SU-DHL-6 (cell line): ENCODE results near the gene EXD3.

Experiments
- H2AFZ ChIP-seq: fragments of 200-600 bp; sonication (generic); 2 replicates; pipeline ENCODE4 v1.6.1; 2014; ENCODE audit warnings: low read depth, mild to moderate bottlenecking, moderate library complexity, mixed read lengths, antibody characterized with exemption, low read length; ENCODE audit not compliant: severe bottlenecking
- H3F3A ChIP-seq: fragments of 200-600 bp; shearing (Covaris generic); 2 replicates; pipeline ENCODE4 v1.6.0; 2016; ENCODE audit warnings: antibody characterized with exemption, mild to moderate bottlenecking; ENCODE audit not compliant: insufficient read depth
- H3K27ac ChIP-seq: fragments of 200-600 bp; sonication (generic); 2 replicates; pipeline ENCODE4 v1.5.1; 2016; ENCODE audit warnings: low read depth, mild to moderate bottlenecking, low read length, moderate library complexity, mixed read lengths
- H3K27me3 ChIP-seq: fragments of 200-600 bp; sonication (generic), shearing (Covaris generic); 2 replicates; pipeline ENCODE4 v1.6.0; 2014; ENCODE audit warnings: mild to moderate bottlenecking, low read length
- H3K36me3 ChIP-seq: fragments of 200-600 bp; sonication (generic); 2 replicates; pipeline ENCODE4 v1.6.1; 2014; ENCODE audit warnings: mild to moderate bottlenecking, low read length, mixed read lengths
- H3K4me2 ChIP-seq: fragments of 300-600, 200-600 bp; shearing (Covaris generic), sonication (generic); 2 replicates; pipeline ENCODE4 v1.6.0; 2014; ENCODE audit warnings: low read length, low read depth, mild to moderate bottlenecking; ENCODE audit not compliant: poor library complexity, severe bottlenecking
- H3K4me3 ChIP-seq: fragments of 200-600 bp; sonication (generic); 2 replicates; pipeline ENCODE4 v1.5.1; 2014; ENCODE audit warnings: antibody characterized with exemption, low read length, mild to moderate bottlenecking, mixed read lengths; ENCODE audit not compliant: insufficient read depth, poor library complexity, severe bottlenecking
- H3K79me2 ChIP-seq: fragments of 200-600 bp; sonication (generic); 2 replicates; pipeline ENCODE4 v1.6.1; 2014; ENCODE audit warnings: mild to moderate bottlenecking, low read length, moderate library complexity; ENCODE audit not compliant: insufficient read depth
- H3K9ac ChIP-seq: fragments of 200-600 bp; sonication (generic); 2 replicates; pipeline ENCODE4 v1.7.0; 2014; ENCODE audit warnings: mild to moderate bottlenecking, low read length
- H3K9me2 ChIP-seq: fragments of 200-600 bp; sonication (generic); replicated peaks from 2 replicates; pipeline ENCODE4 v1.6.1; 2014; ENCODE audit warnings: low read length; ENCODE audit not compliant: insufficient read depth
- H3K9me3 ChIP-seq: fragments of 200-600 bp; sonication (generic); 2 replicates; pipeline ENCODE4 v1.6.1; 2014; ENCODE audit warnings: low read length, mixed read lengths; ENCODE audit not compliant: insufficient read depth
- H4K20me1 ChIP-seq: fragments of 200-600 bp; sonication (generic); 2 replicates; pipeline ENCODE4 v1.6.1; 2014; ENCODE audit warnings: low read depth, mild to moderate bottlenecking, antibody characterized with exemption, low read length, moderate library complexity, mixed read lengths
- CTCF ChIP-seq: fragments of 200-600 bp; sonication (generic); IDR thresholded peaks from one replicate; pipeline ENCODE4 v1.5.1; 2017; ENCODE audit warnings: antibody characterized with exemption, mild to moderate bottlenecking, low read length, moderate library complexity; ENCODE audit not compliant: insufficient read depth, poor library complexity, severe bottlenecking
- EZH2phosphoT487 ChIP-seq: fragments of 200-600 bp; sonication (generic), shearing (Covaris generic); conservative IDR thresholded peaks from 2 replicates; pipeline ENCODE4 v1.6.1; 2018; ENCODE audit warnings: mild to moderate bottlenecking, antibody characterized with exemption, low read length, moderate library complexity, mixed read lengths

Gene EXD3

GRCh38 chr9:137408651-137409405, 14.1 kb downstream of the EXD3 start:
- Histone ChIP-seq H3K9me2 (no peaks in the 10 kb centered on the region), H3K9ac (no peak overlapping the region), H3K79me2 (no peaks in the 10 kb centered on the region), H3K36me3 (no peaks in the 10 kb centered on the region), H3K4me2 (no peak overlapping the region), H3K27ac (no peak overlapping the region), H4K20me1 (no peaks in the 10 kb centered on the region; the same call in 1 of the 2 replicates), H3K9me3 (no peaks in the 10 kb centered on the region), H3K27me3 (no peaks in the 10 kb centered on the region), H2AFZ (no peak overlapping the region), H3K4me3 (no peak overlapping the region), H3F3A (no peaks in the 10 kb centered on the region)
- TF ChIP-seq CTCF (no peak), EZH2phosphoT487 (no peak)

GRCh38 chr9:137407590-137408300, 15.2 kb downstream of the EXD3 start:
- H3K9ac ChIP-seq, result no peak overlapping the region
- TF ChIP-seq EZH2phosphoT487 (no peak), CTCF (no peak)
- no peaks in the 10 kb centered on the region for H3K79me2 ChIP-seq
- no peak overlapping the region for H2AFZ ChIP-seq
- no peaks in the 10 kb centered on the region for H3K27me3 ChIP-seq
- H3K36me3 ChIP-seq, result no peaks in the 10 kb centered on the region
- no peak overlapping the region for H3K4me3 ChIP-seq
- H3K9me2 ChIP-seq, result no peaks in the 10 kb centered on the region
- no peaks in the 10 kb centered on the region; the same call in 1 of the 2 replicates for H4K20me1 ChIP-seq
- H3K4me2 ChIP-seq, result no peak overlapping the region
- H3K27ac ChIP-seq, result no peak overlapping the region
- no peaks in the 10 kb centered on the region for H3K9me3 ChIP-seq
- no peaks in the 10 kb centered on the region for H3F3A ChIP-seq

- Histone ChIP-seq H3K4me2 (no peak overlapping the region), H3K9me3 (no peaks in the 10 kb centered on the region), H2AFZ (no peak overlapping the region), H3K9me2 (no peaks in the 10 kb centered on the region), H4K20me1 (no peaks in the 10 kb centered on the region), H3K27me3 (no peaks in the 10 kb centered on the region), H3K4me3 (no peak overlapping the region), H3F3A (no peaks in the 10 kb centered on the region), H3K9ac (no peak overlapping the region), H3K79me2 (no peaks in the 10 kb centered on the region), H3K36me3 (no peaks in the 10 kb centered on the region), H3K27ac (no peak overlapping the region)
- 0 out of 2 replicates have a peak, but pooled peaks have one; percentile 54 for TF ChIP-seq EZH2phosphoT487
- no peak for TF ChIP-seq CTCF
Measured at GRCh38 chr9:137406876-137407589, 15.9 kb downstream of the EXD3 start.
